HCT116 (cell line): Measurements from ENCODE around the gene CFL1.

Source experiments
- CEBPB ChIP-seq: IDR thresholded peaks from 2 replicates; pipeline ENCODE4 v1.6.1; 2012; ENCODE audit warnings: low read depth
- CTCF ChIP-seq, 3 experiments: fragments of 200-600 bp in 1 of 3; sonication (generic) in 1 of 3; IDR thresholded peaks in 2 of 3; conservative IDR thresholded peaks in 1 of 3; 2 replicates each; pipeline ENCODE4 v1.5.1; 2012 to 2017; ENCODE audit warnings: low read depth in 2 of 3, low read length in 2 of 3, antibody characterized with exemption in 1 of 3, borderline replicate concordance in 1 of 3, control low read depth in 1 of 3, mild to moderate bottlenecking in 1 of 3, mixed read lengths in 1 of 3, mixed run types in 1 of 3, moderate library complexity in 1 of 3; ENCODE audit not compliant: insufficient read depth in 1 of 3
- EGR1 ChIP-seq: IDR thresholded peaks from 2 replicates; pipeline ENCODE4 v1.6.1; 2012; ENCODE audit warnings: low read depth
- EZH2 ChIP-seq: fragments of 200-600 bp; sonication (generic); IDR thresholded peaks from 2 replicates; pipeline ENCODE4 v1.6.1; 2017; ENCODE audit warnings: antibody characterized with exemption, mixed run types
- EZH2phosphoT487 ChIP-seq: fragments of 200-600 bp; IDR thresholded peaks from 2 replicates; pipeline ENCODE4 v1.6.1; 2018; ENCODE audit warnings: antibody characterized with exemption, borderline replicate concordance
- JUND ChIP-seq: IDR thresholded peaks from 2 replicates; pipeline ENCODE4 v1.6.1; 2012
- MAX ChIP-seq: IDR thresholded peaks from 2 replicates; pipeline ENCODE4 v1.6.1; 2012
- POLR2A ChIP-seq: IDR thresholded peaks from 2 replicates; pipeline ENCODE4 v1.7.0; 2011; ENCODE audit warnings: borderline replicate concordance; ENCODE audit not compliant: insufficient read depth, insufficient read length; ENCODE audit errors: extremely low read depth
- POLR2AphosphoS5 ChIP-seq: IDR thresholded peaks from 2 replicates; pipeline ENCODE4 v1.6.1; 2011; ENCODE audit warnings: mild to moderate bottlenecking, low read depth, low read length, moderate library complexity
- RAD21 ChIP-seq: IDR thresholded peaks from 2 replicates; pipeline ENCODE4 v1.6.1; 2012; ENCODE audit warnings: low read depth, mild to moderate bottlenecking
- REST ChIP-seq: IDR thresholded peaks from 2 replicates; pipeline ENCODE4 v1.6.1; 2012; ENCODE audit warnings: low read depth
- TCF7L2 ChIP-seq: IDR thresholded peaks from 2 replicates; pipeline ENCODE4 v1.7.0; 2011; ENCODE audit warnings: borderline replicate concordance, inconsistent platforms; ENCODE audit not compliant: insufficient read depth, insufficient read length; ENCODE audit errors: extremely low read depth
- YY1 ChIP-seq: IDR thresholded peaks from 2 replicates; pipeline ENCODE4 v1.6.1; 2011; ENCODE audit warnings: low read length, low read depth, moderate library complexity, mild to moderate bottlenecking; ENCODE audit not compliant: insufficient replicate concordance; ENCODE audit errors: extremely low read depth
- ZNF274 ChIP-seq: fragments of 200-500 bp; sonication (Bioruptor generic); IDR thresholded peaks from 2 replicates; pipeline ENCODE4 v1.6.1; 2014; ENCODE audit warnings: mild to moderate bottlenecking, low read depth, low read length, inconsistent platforms

DNA sequence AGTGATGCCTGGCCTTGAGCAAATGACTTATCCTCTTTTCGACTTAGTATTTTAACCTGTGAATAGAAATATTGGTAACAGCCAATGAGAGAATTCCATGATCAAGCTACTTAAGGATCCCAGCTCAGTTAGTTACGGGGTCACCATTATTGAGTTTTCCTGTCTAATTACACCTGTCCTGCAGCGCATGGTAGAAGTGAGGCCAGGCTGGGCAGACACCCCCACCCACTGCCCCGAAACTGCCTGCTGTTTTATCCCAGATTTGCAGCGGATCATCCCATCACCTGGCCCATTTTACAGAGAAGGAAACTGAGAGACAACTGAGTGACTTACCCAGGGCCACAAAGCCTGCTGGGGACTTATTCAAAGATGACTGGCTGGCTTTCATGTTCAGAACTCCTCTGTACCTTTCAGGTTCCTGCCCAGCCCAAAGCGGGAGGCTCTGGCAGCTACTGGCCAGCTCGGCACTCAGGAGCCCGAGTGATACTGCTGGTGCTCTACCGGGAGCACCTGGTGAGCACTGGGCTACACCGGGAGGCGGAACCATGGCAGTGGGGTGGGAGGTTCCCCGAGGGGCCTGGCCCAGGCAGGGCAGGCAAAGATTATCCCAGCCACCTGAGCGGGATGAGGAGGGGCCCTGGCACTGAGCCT, 3.7 kb upstream of the CFL1 start:
- no peak for TF ChIP-seq JUND
- no peak for TF ChIP-seq CTCF (IDR thresholded peaks at IDR 0.05 in 2 of 3, conservative IDR thresholded peaks at IDR 0.05 in 1 of 3; ENCODE audit: borderline replicate concordance in 1 of 3, insufficient read depth in 1 of 3, low read depth in 2 of 3, low read length in 2 of 3)
- no peak for TF ChIP-seq EZH2
- no peak for TF ChIP-seq POLR2A
- TF ChIP-seq ZNF274 = no peak
- no peak for TF ChIP-seq EGR1
- TF ChIP-seq POLR2AphosphoS5 = no peak
- TF ChIP-seq EZH2phosphoT487 = no peak
- TF ChIP-seq REST = no peak
- TF ChIP-seq TCF7L2 = no peak
- no peak for TF ChIP-seq RAD21
- no peak for TF ChIP-seq MAX
- no peak for TF ChIP-seq YY1
- no peak for TF ChIP-seq CEBPB
